Progenitor cell of endocrine pancreas (in vitro differentiated cells): ENCODE data around the gene NDRG4. TPM values are rescaled to one million over a fixed set of nuclear protein-coding genes. Genes with fewer than 3 reads are reported as not detected.

Experiments
- DNase-seq: peaks from one replicate; pipeline ENCODE4 v3.0.0; 2021; ENCODE audit warnings: low spot score; ENCODE audit not compliant: unreplicated experiment
- H3K27ac Mint-ChIP-seq: 2 replicates; pipeline ENCODE4 v1.8.0; 2021; ENCODE audit warnings: mild to moderate bottlenecking, moderate library complexity, mixed read lengths
- H3K27me3 Mint-ChIP-seq: 2 replicates; pipeline ENCODE4 v1.8.0; 2021; ENCODE audit warnings: mixed read lengths
- H3K36me3 Mint-ChIP-seq: 2 replicates; pipeline ENCODE4 v1.8.0; 2022; ENCODE audit warnings: mixed read lengths; ENCODE audit not compliant: insufficient read depth
- H3K4me1 Mint-ChIP-seq: 2 replicates; pipeline ENCODE4 v1.8.0; 2021; ENCODE audit warnings: low read depth, mixed read lengths
- H3K4me3 Mint-ChIP-seq: 2 replicates; pipeline ENCODE4 v1.8.0; 2021; ENCODE audit warnings: low read depth, mild to moderate bottlenecking, moderate library complexity, mixed read lengths
- H3K9me3 Mint-ChIP-seq: 2 replicates; pipeline ENCODE4 v1.8.0; 2021; ENCODE audit warnings: low read depth, mixed read lengths
- total RNA-seq: library from RNA; stranded (reverse); gene quantifications from 2 replicates; pipeline ENCODE4 v1.2.1, GENCODE V29; 2021
- TF ChIP-seq, protein P1 (sequence below): fragments of 200-600 bp; sonication (generic); IDR thresholded peaks from one replicate; pipeline ENCODE4 v1.5.0; 2021; ENCODE audit warnings: antibody characterized with exemption, mild to moderate bottlenecking; ENCODE audit not compliant: unreplicated experiment

NDRG4 gene
- total RNA-seq, 1 donor from 2014 or later, result 25.7 TPM

DNA sequence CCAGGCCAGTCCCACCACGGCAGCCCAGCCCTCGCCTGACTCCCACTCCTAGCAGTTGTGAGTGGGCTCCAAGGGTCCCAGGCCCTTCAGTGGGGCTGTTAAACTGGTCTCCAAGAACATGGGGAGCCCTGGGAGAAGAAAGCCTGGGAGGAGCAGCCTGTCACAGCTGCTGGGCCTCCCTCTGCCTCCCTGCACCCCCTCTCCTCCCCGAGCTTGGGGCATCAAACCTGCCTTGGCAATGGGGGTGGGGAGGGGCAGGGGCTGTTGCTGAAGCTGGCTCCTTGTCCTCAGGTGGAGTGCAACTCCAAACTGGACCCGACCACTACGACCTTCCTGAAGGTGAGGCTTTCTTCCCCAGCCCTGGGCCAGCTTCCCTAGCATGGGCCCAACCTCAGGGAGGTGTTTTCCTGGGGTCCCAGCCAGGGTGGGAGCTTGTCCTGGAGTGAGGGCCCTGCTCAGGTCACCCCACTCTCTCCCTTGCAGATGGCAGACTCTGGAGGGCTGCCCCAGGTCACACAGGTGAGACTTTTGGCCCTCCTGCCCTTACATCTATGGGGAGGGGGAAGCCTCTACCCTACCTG lies 8.8 kb downstream of the NDRG4 start:
- H3K9me3 Mint-ChIP-seq, result no peaks in the 10 kb centered on the region

DNA sequence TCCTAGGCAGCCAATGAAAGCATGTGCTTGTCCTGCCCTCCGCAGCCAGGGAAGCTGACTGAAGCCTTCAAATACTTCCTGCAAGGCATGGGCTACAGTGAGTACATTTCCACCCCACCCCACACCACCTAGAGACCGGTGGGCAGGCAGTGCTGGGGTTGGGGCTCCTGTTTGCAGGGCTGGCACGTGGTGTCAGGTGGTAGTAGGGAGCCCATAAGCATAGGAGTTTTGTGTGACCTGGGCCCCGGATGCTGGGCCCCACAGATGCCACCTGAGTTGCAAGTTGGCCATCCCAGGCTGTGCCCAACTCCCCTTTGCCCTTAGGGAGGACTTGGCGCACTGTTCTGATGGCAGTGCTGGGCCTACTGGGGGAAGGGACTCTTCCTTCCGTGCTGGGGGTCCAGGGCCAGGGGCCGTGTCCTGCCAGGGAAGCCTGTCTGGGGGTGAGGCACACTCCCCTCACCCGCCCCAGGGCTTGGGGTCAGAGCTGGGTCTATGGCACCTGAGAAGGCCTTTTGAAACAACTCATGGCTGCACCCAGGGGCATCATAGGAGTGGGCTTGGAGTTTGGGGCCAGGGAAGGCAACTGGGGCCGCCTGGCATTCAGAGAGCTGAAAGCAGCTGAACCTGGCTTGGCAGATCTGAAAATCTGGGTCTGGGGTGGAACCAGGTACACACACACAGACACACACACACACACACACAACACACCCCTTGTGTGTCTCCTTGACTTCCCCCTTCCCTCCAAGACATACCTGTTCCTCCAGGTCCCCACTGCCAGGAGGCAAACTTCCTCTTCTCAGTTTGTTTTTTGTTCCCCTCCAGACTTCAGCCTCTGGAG lies 9.5 kb downstream of the NDRG4 start:
- no peaks in the 10 kb centered on the region for H3K9me3 Mint-ChIP-seq
- TF ChIP-seq, protein P1, sequence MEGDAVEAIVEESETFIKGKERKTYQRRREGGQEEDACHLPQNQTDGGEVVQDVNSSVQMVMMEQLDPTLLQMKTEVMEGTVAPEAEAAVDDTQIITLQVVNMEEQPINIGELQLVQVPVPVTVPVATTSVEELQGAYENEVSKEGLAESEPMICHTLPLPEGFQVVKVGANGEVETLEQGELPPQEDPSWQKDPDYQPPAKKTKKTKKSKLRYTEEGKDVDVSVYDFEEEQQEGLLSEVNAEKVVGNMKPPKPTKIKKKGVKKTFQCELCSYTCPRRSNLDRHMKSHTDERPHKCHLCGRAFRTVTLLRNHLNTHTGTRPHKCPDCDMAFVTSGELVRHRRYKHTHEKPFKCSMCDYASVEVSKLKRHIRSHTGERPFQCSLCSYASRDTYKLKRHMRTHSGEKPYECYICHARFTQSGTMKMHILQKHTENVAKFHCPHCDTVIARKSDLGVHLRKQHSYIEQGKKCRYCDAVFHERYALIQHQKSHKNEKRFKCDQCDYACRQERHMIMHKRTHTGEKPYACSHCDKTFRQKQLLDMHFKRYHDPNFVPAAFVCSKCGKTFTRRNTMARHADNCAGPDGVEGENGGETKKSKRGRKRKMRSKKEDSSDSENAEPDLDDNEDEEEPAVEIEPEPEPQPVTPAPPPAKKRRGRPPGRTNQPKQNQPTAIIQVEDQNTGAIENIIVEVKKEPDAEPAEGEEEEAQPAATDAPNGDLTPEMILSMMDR, result no peak
- no peak overlapping the region for H3K4me3 Mint-ChIP-seq
- DNase-seq, result no peak
- H3K36me3 Mint-ChIP-seq, result peaks cover 3% of the 10 kb centered on the region
- H3K27me3 Mint-ChIP-seq, result no peaks in the 10 kb centered on the region
- no peak overlapping the region for H3K27ac Mint-ChIP-seq
- H3K4me1 Mint-ChIP-seq, result peaks cover 9% of the 10 kb centered on the region

More for the DNA sequence above, 8.8 kb downstream of the NDRG4 start:
- Mint-ChIP-seq H3K27me3 (no peaks in the 10 kb centered on the region), H3K4me3 (no peak overlapping the region), H3K4me1 (peaks cover 6% of the 10 kb centered on the region), H3K36me3 (peaks cover 3% of the 10 kb centered on the region), H3K27ac (no peak overlapping the region)
- TF ChIP-seq, protein P1, result no peak
- no peak for DNase-seq

DNA sequence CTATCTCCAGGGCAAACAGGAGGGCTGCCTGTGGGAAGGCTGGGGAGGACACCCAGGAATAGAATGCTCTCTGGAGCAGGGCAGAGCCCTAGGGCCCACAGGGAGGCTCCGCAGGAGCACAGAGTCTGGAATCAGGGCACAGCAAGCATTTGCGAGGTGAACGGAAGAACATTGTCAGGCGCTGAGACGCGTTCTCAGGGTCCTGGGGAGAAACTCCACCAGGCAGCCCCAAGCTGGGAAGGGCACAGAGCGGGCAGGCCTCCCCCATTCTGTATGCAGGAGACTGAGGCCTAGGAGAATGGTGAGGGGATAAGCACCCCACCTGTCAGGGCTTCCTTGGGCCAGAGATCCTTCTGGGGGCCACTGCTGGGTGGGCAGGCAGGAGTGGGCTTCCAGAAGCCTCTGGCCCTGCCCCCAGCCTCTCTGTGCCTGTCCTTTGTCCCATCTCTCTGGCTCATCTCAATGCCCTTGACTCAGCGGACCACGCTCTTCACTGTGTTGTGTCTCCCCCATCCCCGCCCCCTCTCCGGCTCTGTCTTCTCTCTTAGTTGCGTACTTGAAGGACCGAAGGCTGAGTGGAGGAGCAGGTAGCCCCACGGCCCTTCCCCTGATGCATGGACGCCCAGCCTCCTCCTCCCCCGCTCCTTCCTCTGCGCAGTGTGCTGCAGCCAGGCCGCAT lies 10.3 kb downstream of the NDRG4 start:
- TF ChIP-seq, protein P1, result no peak
- Mint-ChIP-seq H3K36me3 (peaks cover 3% of the 10 kb centered on the region), H3K4me1 (peaks cover 14% of the 10 kb centered on the region), H3K27ac (peak overlapping the region; percentile 47), H3K27me3 (no peaks in the 10 kb centered on the region), H3K9me3 (no peaks in the 10 kb centered on the region), H3K4me3 (no peak overlapping the region)
- DNase-seq, result no peak

DNA sequence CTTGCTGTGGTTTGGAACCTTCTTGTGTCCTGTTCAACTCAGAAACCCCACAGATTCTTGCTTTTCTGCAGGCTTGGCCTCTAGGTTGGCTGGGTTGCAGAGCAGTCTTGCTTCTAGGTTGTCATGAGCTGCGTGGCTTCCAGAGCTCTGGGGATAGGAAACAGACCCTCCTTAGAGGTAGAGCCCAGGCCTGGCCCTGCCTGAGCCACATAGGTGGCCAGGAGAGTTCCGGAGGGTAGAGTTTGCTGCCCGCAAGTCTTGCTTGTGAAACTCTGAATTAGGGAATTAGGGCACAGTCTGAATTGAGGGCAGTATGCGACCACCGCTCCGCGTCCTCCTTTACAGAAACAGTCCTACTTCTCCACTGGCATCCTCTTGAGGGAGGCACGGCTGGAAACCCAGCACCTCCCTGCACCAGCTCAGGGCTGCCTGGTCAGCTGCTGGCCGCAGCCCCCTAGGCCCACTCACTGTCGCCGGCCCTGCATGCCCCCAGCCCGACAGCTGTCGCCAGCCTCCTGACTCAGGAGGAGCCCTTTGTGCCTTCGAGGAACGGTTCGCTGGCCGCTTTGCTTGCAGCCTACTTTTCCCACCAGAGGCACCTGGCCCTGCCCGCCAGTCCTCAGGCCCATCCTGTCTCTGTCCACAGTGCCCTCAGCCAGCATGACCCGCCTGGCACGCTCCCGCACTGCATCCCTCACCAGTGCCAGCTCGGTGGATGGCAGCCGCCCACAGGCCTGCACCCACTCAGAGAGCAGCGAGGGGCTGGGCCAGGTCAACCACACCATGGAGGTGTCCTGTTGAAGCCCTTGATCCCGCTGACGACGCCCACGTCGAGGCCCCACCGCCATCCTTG lies 11.1 kb downstream of the NDRG4 start:
- no peaks in the 10 kb centered on the region for H3K9me3 Mint-ChIP-seq
- no peak for DNase-seq
- H3K36me3 Mint-ChIP-seq, result peaks cover 3% of the 10 kb centered on the region
- peak overlapping the region; percentile 47 for H3K27ac Mint-ChIP-seq
- no peaks in the 10 kb centered on the region for H3K27me3 Mint-ChIP-seq
- H3K4me1 Mint-ChIP-seq, result peaks cover 14% of the 10 kb centered on the region
- H3K4me3 Mint-ChIP-seq, result no peak overlapping the region
- TF ChIP-seq, protein P1, result no peak
